Measurements from ENCODE around the gene CHMP2A.
"Not testable (repeated sequence)": the region's sequence is repeated elsewhere in the genome, so short reads cannot be mapped to it uniquely, and the experiment has no call there.

CHMP2A gene

DNA sequence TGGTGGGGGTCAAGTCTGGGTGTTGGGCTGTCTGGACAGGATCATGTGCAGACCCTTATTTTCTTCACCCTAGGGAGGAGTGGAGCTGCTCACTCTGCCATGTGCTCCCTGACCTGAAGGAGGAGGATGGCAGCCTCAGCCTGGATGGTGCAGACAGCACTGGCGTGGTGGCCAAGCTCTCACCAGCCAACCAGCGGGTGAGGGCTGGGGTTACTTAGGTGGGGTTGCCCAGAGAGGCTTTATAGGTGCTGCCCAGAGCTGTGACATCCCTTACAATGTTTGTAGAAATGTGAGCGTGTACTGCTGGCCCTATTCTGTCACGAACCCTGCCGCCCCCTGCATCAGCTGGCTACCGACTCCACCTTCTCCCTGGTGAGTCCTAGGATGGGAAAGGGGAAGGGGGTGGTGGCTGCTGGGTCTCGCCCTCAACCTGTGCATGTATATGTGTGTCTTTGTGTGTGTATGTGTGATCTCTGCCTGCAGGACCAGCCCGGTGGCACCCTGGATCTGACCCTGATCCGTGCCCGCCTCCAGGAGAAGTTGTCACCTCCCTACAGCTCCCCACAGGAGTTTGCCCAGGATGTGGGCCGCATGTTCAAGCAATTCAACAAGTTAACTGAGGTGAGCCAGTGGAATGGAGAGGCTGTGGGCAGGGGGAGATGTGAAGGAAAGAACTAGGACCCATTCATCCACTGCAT, 5.1 kb downstream of the CHMP2A start:
- Histone ChIP-seq H3K9ac (ENCODE audit: low read length) (no peak overlapping the region), H3K4me3 (ENCODE audit: low read depth in 1 of 2, low read length in 2 of 2) (no peak overlapping the region), H3K36me3 (ENCODE audit: insufficient read depth, low read length) (peaks cover 78% of the 10 kb centered on the region), H3K9me3 (ENCODE audit: low read length) (no peaks in the 10 kb centered on the region), H3K27ac (ENCODE audit: low read depth, low read length) (no peak overlapping the region), H3K4me1 (ENCODE audit: insufficient read depth, low read length) (peaks cover 38% of the 10 kb centered on the region), H3K27me3 (ENCODE audit: control insufficient read depth in 1 of 2, insufficient read depth in 2 of 2, low read length in 2 of 2) (no peaks in the 10 kb centered on the region)

DNA sequence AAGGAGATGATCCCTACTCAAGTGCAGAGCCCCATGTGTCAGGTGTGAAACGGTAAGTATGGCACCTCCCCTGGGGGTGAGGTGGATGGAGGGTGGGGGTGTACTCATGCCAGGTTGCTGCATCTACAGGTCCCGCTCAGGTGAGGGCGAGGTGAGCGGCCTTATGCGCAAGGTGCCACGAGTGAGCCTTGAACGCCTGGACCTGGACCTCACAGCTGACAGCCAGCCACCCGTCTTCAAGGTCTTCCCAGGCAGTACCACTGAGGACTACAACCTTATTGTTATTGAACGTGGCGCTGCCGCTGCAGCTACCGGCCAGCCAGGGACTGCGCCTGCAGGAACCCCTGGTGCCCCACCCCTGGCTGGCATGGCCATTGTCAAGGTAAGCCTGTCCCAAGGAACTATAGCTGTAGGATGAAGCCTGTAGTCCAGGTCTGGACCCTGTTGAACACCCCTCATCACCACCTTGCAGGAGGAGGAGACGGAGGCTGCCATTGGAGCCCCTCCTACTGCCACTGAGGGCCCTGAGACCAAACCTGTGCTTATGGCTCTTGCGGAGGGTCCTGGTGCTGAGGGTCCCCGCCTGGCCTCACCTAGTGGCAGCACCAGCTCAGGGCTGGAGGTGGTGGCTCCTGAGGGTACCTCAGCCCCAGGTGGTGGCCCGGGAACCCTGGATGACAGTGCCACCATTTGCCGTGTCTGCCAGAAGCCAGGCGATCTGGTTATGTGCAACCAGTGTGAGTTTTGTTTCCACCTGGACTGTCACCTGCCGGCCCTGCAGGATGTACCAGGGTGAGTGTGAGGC, 5.8 kb downstream of the CHMP2A start:
- Histone ChIP-seq H3K36me3 (ENCODE audit: insufficient read depth, low read length) (peaks cover 78% of the 10 kb centered on the region), H3K9me3 (ENCODE audit: low read length) (no peaks in the 10 kb centered on the region), H3K9ac (ENCODE audit: low read length) (no peak overlapping the region), H3K4me1 (ENCODE audit: insufficient read depth, low read length) (peaks cover 35% of the 10 kb centered on the region), H3K27me3 (ENCODE audit: control insufficient read depth in 1 of 2, insufficient read depth in 2 of 2, low read length in 2 of 2) (no peaks in the 10 kb centered on the region), H3K27ac (ENCODE audit: low read depth, low read length) (no peak overlapping the region), H3K4me3 (ENCODE audit: low read depth in 1 of 2, low read length in 2 of 2) (no peak overlapping the region)

DNA sequence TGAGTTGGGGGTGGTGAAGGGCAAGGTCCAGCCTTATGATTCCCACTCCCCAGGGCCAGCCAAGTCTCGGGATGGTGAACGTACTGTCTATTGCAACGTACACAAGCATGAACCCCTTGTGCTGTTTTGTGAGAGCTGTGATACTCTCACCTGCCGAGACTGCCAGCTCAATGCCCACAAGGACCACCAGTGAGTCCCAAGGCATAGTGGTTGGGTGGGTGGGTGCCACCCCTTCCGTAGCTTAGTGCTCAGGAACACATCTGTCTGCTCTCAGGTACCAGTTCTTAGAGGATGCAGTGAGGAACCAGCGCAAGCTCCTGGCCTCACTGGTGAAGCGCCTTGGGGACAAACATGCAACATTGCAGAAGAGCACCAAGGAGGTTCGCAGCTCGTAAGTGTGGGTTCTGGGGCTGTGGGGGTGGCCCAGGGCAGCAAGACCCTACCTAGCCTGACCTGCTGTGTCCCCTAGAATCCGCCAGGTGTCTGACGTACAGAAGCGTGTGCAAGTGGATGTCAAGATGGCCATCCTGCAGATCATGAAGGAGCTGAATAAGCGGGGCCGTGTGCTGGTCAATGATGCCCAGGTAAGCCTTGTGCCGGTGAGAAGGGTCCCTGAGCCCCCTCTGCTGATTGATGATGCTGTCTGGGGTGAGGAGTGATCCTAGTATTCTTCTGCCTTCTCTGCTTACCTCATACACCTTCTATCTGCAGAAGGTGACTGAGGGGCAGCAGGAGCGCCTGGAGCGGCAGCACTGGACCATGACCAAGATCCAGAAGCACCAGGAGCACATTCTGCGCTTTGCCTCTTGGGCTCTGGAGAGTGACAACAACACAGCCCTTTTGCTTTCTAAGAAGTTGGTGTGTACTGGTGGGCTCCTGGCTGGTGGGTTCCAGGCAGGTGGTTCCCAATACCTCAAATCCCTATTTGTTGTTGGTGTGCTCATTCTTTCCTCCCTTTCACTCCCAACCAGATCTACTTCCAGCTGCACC, 7.3 kb downstream of the CHMP2A start:
- H3K9me3 ChIP-seq (ENCODE audit: low read length), result no peaks in the 10 kb centered on the region
- H3K36me3 ChIP-seq (ENCODE audit: insufficient read depth, low read length), result peaks cover 69% of the 10 kb centered on the region
- H3K27me3 ChIP-seq (ENCODE audit: control insufficient read depth in 1 of 2, insufficient read depth in 2 of 2, low read length in 2 of 2), result no peaks in the 10 kb centered on the region
- H3K4me1 ChIP-seq (ENCODE audit: insufficient read depth, low read length), result peaks cover 27% of the 10 kb centered on the region
- no peak overlapping the region for H3K9ac ChIP-seq (ENCODE audit: low read length)
- no peak overlapping the region for H3K4me3 ChIP-seq (ENCODE audit: low read depth in 1 of 2, low read length in 2 of 2)
- no peak overlapping the region for H3K27ac ChIP-seq (ENCODE audit: low read depth, low read length)

DNA sequence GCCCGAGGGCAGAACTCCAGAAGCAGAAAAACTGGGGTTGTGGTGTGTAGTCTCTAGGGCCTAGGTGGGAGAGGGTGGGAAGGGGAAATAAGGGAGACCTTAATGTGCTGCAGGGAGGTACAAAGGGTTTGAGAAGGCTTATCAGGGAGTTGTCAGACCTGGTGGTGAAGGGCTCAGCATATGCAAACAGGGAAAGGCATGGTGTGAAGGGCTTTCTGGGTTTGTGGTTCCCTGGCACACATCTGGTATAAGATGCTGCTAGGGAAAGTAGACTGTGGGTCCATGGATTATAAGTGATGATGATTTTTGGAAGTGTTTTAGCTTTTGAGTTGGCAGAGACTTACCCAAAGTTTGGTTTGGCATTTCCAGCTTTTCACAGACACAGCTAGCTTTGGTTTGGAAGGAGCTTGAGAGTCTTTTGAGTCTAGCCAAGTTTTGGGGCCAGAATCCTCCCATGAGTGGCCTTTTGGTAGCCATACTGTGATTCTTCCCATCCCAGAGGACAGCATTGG, 8.8 kb downstream of the CHMP2A start:
- no peak overlapping the region for H3K27ac ChIP-seq (ENCODE audit: low read depth, low read length)
- H3K27me3 ChIP-seq (ENCODE audit: control insufficient read depth in 1 of 2, insufficient read depth in 2 of 2, low read length in 2 of 2), result no peaks in the 10 kb centered on the region
- H3K4me1 ChIP-seq (ENCODE audit: insufficient read depth, low read length), result peaks cover 27% of the 10 kb centered on the region
- peak overlapping the region; percentile 92 for H3K9ac ChIP-seq (ENCODE audit: low read length)
- peak overlapping the region in 1 of 2 donors; percentile 91 for H3K4me3 ChIP-seq (ENCODE audit: low read depth in 1 of 2, low read length in 2 of 2)
- peaks cover 53% of the 10 kb centered on the region for H3K36me3 ChIP-seq (ENCODE audit: insufficient read depth, low read length)
- no peaks in the 10 kb centered on the region for H3K9me3 ChIP-seq (ENCODE audit: low read length)

DNA sequence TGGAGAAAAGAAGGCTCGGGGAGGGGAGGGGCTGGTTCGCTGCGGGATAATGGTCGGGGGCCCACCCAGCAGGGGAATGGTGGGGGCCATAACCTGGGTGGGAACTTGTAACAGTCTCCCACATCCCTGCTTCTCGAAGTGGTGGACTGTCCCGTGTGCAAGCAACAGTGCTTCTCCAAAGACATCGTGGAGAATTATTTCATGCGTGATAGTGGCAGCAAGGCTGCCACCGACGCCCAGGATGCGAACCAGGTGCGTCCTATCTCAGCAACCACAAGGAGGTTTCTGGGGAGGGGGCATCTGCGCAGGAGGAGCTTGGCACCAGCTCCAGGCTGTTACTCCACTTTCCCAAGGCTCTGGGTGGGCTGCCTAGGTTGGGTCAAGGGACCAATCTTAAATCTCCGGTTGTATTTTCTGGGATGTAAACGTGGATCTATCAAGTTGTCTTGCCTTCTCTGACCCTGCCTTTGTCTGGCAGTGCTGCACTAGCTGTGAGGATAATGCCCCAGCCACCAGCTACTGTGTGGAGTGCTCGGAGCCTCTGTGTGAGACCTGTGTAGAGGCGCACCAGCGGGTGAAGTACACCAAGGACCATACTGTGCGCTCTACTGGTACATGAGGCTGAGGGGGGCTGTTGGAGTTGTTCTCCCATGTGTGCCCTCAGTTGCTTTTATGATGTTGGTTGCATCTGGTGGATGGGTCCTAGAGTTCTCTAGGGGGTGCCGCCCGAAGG, 9.5 kb downstream of the CHMP2A start:
- H3K27ac ChIP-seq (ENCODE audit: low read depth, low read length), result peak overlapping the region; percentile 81
- no peaks in the 10 kb centered on the region for H3K27me3 ChIP-seq (ENCODE audit: control insufficient read depth in 1 of 2, insufficient read depth in 2 of 2, low read length in 2 of 2)
- H3K4me3 ChIP-seq (ENCODE audit: low read depth in 1 of 2, low read length in 2 of 2), result peak overlapping the region; percentile 82 to 91
- H3K9ac ChIP-seq (ENCODE audit: low read length), result peak overlapping the region; percentile 92
- H3K9me3 ChIP-seq (ENCODE audit: low read length), result no peaks in the 10 kb centered on the region
- peaks cover 47% of the 10 kb centered on the region for H3K36me3 ChIP-seq (ENCODE audit: insufficient read depth, low read length)
- H3K4me1 ChIP-seq (ENCODE audit: insufficient read depth, low read length), result peaks cover 27% of the 10 kb centered on the region

DNA sequence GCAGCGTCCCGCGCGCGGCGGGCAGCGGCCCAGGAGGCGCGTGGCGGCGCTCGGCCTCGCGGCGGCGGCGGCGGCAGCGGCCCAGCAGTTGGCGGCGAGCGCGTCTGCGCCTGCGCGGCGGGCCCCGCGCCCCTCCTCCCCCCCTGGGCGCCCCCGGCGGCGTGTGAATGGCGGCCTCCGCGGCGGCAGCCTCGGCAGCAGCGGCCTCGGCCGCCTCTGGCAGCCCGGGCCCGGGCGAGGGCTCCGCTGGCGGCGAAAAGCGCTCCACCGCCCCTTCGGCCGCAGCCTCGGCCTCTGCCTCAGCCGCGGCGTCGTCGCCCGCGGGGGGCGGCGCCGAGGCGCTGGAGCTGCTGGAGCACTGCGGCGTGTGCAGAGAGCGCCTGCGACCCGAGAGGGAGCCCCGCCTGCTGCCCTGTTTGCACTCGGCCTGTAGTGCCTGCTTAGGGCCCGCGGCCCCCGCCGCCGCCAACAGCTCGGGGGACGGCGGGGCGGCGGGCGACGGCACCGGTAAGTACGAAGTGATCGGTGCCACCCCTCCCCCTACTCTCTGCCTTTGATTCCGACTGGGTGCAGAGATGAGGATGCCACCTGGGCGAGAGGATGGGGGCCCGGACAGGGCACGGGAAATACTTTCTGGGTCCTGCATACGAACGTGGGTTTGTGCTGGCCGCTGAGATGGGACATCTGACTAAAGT, 10.2 kb downstream of the CHMP2A start:
- Histone ChIP-seq H3K4me3 (ENCODE audit: low read depth in 1 of 2, low read length in 2 of 2) (peak overlapping the region; percentile 82 to 91), H3K27ac (ENCODE audit: low read depth, low read length) (peak overlapping the region; percentile 90)

DNA sequence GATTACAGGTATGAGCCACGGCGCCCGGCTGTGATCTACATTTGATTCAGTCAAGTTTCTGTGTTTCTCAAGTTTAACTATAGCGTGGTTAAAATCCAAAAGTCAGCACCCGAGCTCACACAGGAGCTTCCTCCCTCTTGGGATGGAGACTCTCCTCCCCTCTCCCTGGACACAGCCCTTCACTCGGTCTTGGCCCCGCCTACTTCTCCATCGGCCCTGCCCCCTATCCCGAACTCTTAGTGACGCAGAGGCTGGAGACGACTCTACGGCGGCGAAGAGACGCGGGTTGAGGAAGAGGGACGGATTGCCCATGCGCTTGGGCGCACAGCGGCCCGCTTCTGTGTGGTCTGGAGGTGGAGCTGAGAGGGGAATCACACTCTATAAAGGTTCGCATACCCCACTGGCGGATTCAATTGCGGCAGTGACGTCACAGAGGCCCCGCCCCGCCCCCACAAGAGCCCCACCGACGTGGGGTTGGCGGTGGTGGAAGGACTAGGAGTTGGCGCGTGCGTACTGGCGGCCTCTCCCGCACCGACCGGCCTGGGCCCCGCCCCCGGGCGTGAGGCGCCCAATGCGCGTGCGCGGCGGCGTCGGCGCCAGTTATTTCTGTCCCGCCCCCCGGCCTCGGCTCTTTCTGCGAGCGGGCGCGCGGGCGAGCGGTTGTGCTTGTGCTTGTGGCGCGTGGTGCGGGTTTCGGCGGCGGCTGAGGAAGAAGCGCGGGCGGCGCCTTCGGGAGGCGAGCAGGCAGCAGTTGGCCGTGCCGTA, 10.9 kb downstream of the CHMP2A start, which contains the start of gene TRIM28:
Gene TRIM28, plus strand, starts transcription at position 239 of the 765 bp plus-strand sequence. CDS start 694 bp downstream, outside the sequence.
- H3K9ac ChIP-seq (ENCODE audit: low read length), result peak within 1 kb of the TSS; percentile 92
- no peaks in the 10 kb centered on the region for H3K9me3 ChIP-seq (ENCODE audit: low read length)
- H3K4me1 ChIP-seq (ENCODE audit: insufficient read depth, low read length), result peaks cover 27% of the 10 kb centered on the region
- no peaks in the 10 kb centered on the region for H3K27me3 ChIP-seq (ENCODE audit: control insufficient read depth in 1 of 2, insufficient read depth in 2 of 2, low read length in 2 of 2)
- peaks cover 33% of the 10 kb centered on the region for H3K36me3 ChIP-seq (ENCODE audit: insufficient read depth, low read length)
- peak within 1 kb of the TSS; percentile 90 for H3K27ac ChIP-seq (ENCODE audit: low read depth, low read length)
- H3K4me3 ChIP-seq (ENCODE audit: low read depth in 1 of 2, low read length in 2 of 2), result peak within 1 kb of the TSS; percentile 82 to 91

More for the DNA sequence above, 10.2 kb downstream of the CHMP2A start:
- Histone ChIP-seq H3K36me3 (ENCODE audit: insufficient read depth, low read length) (peaks cover 40% of the 10 kb centered on the region), H3K27me3 (ENCODE audit: control insufficient read depth in 1 of 2, insufficient read depth in 2 of 2, low read length in 2 of 2) (no peaks in the 10 kb centered on the region), H3K9me3 (ENCODE audit: low read length) (no peaks in the 10 kb centered on the region), H3K4me1 (ENCODE audit: insufficient read depth, low read length) (peaks cover 27% of the 10 kb centered on the region), H3K9ac (ENCODE audit: low read length) (peak overlapping the region; percentile 92)

DNA sequence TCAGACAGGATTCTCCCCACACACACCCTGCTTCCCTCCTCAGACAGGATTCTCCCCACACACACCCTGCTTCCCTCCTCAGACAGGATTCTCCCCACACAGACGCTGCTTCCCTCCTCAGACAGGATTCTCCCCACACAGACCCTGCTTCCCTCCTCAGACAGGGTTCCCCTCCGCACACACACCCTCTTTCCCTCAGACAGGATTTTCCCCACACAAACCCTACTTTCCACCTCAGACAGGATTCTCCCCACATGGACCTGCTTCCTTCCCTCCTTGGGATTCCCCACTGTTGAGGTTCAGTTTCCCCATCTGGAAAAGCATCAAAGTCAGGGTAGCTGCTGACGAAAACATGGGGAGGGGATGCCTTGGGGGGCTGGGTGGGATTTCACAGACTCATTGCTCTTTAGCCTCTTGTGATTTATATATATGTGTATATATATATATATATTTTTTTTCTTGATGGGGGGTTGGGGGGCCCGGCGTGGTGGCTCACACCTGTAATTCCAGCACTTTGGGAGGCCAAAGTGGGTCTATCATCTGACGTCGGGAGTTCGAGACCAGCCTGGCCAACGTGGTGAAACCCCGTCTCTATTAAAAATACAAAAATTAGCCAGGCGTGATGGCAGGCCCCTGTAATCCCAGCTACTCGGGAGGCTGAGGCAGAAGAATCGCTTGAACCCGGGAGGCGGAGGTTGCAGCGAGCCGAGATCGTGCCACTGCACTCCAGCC, 12.1 kb downstream of the CHMP2A start:
- not testable (repeated sequence) for H3K27ac ChIP-seq (ENCODE audit: low read depth, low read length); H3K9ac ChIP-seq (ENCODE audit: low read length); H3K9me3 ChIP-seq (ENCODE audit: low read length); H3K4me3 ChIP-seq (ENCODE audit: low read depth in 1 of 2, low read length in 2 of 2)
- Histone ChIP-seq H3K27me3 (ENCODE audit: control insufficient read depth in 1 of 2, insufficient read depth in 2 of 2, low read length in 2 of 2) (peaks cover 0 to 11% of the 10 kb centered on the region in 2 donors), H3K4me1 (ENCODE audit: insufficient read depth, low read length) (peaks cover 27% of the 10 kb centered on the region), H3K36me3 (ENCODE audit: insufficient read depth, low read length) (peaks cover 21% of the 10 kb centered on the region)

DNA sequence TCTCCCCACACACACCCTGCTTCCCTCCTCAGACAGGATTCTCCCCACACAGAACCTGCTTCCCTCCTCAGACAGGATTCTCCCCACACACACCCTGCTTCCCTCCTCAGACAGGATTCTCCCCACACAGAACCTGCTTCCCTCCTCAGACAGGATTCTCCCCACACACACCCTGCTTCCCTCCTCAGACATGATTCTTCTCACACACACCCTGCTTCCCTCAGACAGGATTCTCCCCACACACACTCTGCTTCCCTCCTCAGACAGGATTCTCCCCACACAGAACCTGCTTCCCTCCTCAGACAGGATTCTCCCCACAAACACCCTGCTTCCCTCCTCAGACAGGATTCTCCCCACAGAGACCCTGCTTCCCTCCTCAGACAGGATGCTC, 15.7 kb downstream of the CHMP2A start:
- not testable (repeated sequence) for H3K4me1 ChIP-seq (ENCODE audit: insufficient read depth, low read length); H3K4me3 ChIP-seq (ENCODE audit: low read depth in 1 of 2, low read length in 2 of 2); H3K27ac ChIP-seq (ENCODE audit: low read depth, low read length); H3K36me3 ChIP-seq (ENCODE audit: insufficient read depth, low read length); H3K9me3 ChIP-seq (ENCODE audit: low read length); H3K9ac ChIP-seq (ENCODE audit: low read length)
- H3K27me3 ChIP-seq (ENCODE audit: control insufficient read depth in 1 of 2, insufficient read depth in 2 of 2, low read length in 2 of 2), result peaks cover 0 to 16% of the 10 kb centered on the region in 2 donors
